Fibroblast of skin of left biceps (primary cell): ENCODE measurements around the gene MGAT4D.
"Not testable (repeated sequence)": the region's sequence is repeated elsewhere in the genome, so short reads cannot be mapped to it uniquely, and the experiment has no call there.

Experiments
- DNase-seq, 2 experiments: peaks; one replicate each; pipeline ENCODE4 v3.0.0-alpha.2; 2013; ENCODE audit warnings: low read depth in 2 of 2

MGAT4D gene

DNA sequence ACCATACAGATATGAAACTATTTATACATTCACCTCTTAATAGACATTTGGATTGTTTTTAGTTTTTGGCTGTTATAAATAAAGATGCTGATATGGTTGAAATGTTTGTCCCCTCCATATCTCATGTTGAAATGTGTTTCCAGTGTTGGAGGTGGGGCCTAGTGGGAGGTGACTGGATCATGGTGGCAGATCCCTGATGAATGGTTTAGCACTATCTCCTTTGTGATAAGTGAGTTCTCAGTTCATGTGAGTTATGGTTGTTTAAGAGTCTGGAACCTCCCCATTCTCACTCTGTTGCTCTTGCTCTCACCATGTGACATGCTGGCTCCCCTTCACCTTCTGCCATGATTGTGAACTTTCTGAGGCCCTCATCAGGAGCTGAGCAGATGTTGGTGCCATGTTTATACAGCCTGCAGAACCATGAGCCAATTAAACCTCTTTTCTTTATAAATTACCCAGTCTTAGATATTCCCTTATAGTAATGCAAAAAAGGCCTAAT is 58.4 kb downstream of the MGAT4D start:
- no peak for DNase-seq

DNA sequence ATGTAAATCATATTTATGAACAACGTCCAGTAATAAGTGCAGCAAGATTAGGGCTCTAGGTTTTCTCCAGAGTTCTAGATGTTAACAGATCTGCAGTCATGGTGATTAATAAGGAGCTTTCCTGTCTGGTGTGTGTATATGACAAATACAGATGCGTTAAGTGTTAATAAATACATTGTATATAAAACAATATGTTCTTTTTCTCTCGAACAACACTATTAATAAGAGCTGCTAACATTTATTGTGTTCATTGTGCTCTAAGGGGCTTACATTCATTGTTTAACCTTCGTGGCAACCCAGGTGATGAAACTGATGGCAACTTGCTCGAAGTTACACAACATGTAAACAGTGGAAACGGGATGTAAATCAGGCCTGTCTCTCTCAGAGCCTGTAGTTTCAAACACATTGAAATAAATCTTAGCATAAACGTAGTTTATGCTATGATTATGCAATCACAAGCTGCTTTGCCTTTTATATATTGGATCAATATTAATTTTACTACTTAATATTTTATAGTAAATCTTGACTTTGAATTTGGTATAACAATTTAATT is 70.1 kb downstream of the MGAT4D start:
- DNase-seq: no peak

DNA sequence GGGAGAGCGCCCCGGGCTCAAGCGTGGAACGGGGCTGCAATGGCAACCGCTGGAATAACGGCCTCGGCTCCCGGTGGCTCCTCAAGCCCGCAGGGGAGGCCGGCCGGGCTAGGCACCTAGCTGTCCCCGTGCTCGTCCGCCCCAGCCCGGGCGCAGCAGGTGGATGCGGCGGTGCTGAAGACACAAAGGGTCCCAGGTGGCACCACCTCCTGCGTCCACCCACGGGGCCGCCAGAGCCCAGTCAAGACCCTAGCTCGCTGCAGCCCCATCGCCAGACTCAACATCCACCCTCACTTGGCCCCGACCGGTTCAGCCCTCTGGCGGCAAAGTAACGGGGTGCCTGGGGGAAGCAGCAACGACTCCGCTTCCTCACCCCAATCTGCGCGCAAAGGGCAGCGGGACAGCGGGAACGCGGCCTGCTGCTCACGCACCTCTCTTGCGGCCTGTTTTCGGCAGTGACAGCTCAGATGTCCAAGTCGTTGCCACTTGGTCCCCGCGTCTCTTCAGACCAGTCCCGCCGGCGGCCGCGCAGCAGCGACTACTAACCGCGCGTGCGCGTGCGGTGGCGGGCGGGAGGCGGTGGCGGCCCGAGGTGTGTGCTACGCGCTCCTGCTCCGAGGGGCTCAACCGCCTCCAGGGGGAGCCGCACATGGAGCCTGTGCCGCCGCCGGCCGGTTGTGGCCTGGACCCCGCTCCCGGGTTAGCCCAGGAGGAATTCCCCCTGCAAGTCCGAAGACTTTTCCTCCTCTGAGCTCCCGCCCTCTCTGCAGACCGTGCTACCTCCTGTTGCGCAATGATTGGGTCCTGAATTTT is 70.8 kb downstream of the MGAT4D start, which contains the start of gene CLGN:
CLGN (minus strand) TSS at position 543 of the 813 bp plus-strand sequence. CDS start 14,570 bp downstream, outside the sequence.
- DNase-seq: peak; percentile 13 to 19

DNA sequence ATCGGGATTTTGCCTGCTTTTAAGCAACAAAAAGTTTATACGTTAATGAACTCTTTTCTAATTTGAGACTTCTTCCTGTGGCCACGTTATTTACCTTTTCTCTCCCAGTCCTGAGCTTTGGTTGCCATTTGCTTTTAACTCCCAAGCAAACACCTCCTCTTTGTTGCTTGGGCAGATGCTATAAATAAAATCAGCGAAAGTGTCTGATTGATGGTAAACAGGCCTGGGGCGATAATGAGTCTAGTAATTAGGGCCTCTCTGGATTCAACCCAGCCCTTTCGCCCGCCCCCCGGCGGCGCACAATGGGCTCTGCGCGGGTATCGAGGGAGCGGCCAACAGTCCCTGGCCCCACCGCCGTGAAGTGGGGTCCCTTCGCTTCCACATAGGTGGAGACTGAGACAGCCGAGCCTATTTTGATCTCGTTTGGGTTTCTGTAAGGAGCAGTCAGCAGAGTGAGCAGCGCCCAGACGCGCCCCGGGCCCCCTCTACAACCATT is 71.4 kb downstream of the MGAT4D start:
- DNase-seq: no peak

DNA sequence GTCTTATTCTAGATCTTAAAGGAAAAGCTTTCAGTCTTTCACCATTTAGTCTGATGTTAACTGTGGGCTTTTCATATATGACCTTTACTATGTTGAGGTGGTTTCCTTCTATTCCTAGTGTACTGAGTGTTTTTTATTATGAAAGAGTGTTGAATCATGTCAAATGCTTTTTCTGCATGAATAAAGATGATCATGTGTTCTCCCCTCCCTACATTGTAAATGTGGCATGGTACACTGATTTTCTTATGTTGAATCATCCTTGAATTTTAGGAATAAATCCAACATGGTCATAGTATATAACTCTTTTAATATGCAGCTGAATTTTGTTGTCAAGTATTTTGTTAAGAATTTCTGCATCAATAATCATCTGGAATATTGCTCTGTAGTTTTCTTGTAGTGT is 75.0 kb downstream of the MGAT4D start:
- DNase-seq: no peak

- not testable (repeated sequence) for DNase-seq
These were observed 84.7 kb downstream of the MGAT4D start for GRCh38 chr4:140413130-140413969.

DNA sequence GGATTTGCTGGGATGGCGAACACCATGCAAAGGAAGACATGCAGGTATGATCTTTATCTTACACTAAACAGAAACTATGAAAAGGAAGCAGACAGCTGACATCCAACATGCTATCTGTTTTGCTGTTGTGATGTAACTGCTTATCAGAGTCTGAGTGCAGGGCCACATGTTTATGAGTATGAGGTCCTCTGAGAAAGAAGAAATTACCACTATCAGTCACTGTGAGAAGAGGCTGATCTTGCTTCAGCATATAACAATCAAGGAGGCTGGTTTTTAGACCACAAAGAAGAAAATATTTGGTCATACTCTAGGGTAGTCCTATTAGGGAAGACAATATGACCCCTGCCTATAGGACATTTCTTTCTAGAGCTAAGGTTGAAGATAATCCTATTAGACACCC is 89.1 kb downstream of the MGAT4D start:
- DNase-seq: no peak

DNA sequence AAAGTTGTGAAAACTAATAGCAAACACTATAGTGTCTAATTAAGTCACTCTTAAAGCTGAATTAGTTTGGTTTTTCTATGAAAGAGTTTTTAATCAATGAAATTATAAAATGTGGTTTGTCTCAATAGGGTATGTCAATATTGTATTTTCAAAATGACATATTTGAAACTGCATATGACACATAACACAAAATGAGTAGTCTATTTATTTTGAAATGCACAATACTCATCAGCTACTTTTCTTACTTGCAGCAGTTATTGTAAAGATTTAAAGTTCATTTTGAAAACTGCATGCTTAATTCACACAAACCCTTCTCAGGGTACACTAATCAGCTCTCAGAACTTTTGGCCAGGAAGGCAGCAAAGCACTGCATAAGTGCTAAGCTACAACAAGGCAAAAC is 91.8 kb downstream of the MGAT4D start:
- no peak for DNase-seq

- DNase-seq: no peak
These were observed 98.0 kb downstream of the MGAT4D start for GRCh38 chr4:140400111-140400510.

DNA sequence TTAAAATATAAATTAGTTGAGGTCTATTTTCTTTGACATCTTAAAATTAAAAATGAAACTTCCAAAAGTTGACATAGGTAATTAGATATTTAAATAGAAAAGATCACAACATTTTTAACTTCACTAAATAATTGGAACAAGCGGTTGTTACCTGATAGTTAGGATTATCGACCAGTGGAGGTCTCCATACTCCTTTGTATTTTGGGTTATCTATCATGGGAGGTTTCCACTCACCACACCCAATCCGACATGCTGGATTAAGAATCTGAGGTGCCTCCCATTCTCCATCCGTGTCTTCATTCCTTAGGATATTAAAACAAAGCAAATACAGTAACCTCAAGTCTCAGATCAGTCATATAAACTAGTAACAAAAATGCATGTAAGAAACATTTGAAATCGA is 102.4 kb downstream of the MGAT4D start:
- no peak for DNase-seq
